Stromal cell of bone marrow (primary cell): ENCODE measurements around the gene UST.

Experiments used
- DNase-seq: peaks from one replicate; pipeline ENCODE4 v3.0.0-alpha.2; 2012; ENCODE audit warnings: low read depth

The UST gene

DNA sequence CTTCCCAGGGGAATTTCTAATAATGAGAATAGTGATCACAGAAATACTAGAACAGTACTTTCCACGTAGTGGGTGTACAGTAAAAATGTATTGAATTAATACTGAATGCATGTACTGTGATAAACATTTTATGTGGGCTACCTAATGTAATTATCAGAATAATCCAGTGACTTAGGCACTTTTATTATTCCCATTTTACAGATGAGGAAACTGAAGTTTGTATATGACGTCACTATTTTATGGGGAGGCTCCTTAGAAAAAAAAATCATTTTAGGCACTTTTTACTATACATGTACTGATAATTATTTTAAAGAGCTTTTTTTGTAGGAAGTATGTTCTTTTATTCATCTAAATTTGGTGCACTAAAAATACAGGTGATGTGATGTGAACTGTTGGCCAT, 295.1 kb downstream of the UST start:
- DNase-seq = no peak

- DNase-seq = no peak
These were observed 296.8 kb downstream of the UST start for GRCh38 chr6:149043476-149044130.

- no peak for DNase-seq
These were observed 297.7 kb downstream of the UST start for GRCh38 chr6:149044528-149044927.

DNA sequence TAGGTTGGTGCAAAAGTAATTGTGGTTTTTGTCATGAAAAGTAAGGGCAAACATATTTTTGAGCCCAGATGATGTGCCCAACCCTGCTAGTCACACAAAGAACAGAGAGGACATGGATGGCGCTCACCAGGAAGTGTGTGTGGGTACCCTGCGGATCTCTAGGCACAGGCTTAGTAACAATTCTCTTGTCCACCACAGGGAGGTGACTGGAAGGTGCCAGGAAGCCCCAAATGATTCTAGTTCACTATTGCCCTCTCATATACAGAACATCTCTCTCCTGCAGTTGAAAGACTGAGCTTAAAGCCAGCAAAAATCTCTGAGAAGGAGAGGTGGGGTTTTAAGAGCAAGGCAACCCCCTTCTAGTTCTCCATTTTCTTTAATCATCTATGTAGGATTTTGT, 298.6 kb downstream of the UST start:
- no peak for DNase-seq

- DNase-seq = no peak
These were observed 299.5 kb downstream of the UST start for GRCh38 chr6:149046164-149046821.

- no peak for DNase-seq
These were observed 300.0 kb downstream of the UST start for GRCh38 chr6:149046822-149047246.

- DNase-seq = no peak
These were observed 302.4 kb downstream of the UST start for GRCh38 chr6:149049230-149049629.

DNA sequence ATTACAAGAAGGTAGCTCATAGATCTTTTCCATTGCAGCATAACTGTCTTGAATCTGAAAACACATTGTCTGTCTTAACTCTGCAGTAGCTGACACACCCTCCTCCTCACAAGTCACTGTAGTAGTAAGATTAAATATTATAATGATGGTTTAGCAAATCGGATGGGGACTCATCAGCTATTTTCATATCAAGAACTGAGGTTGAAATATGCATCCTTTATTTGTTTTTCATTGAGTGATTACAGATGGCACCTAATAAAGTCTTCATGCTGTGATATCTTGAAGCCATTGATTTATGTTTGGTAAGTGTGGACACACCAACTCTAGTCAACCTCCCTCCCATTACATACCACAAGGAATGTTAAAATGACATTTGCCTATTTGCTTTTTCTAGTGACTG, 303.3 kb downstream of the UST start:
- DNase-seq = no peak

GRCh38 chr6:149052350-149053106, 305.7 kb downstream of the UST start:
- DNase-seq = no peak

GRCh38 chr6:149053848-149054558, 307.2 kb downstream of the UST start:
- no peak for DNase-seq

DNA sequence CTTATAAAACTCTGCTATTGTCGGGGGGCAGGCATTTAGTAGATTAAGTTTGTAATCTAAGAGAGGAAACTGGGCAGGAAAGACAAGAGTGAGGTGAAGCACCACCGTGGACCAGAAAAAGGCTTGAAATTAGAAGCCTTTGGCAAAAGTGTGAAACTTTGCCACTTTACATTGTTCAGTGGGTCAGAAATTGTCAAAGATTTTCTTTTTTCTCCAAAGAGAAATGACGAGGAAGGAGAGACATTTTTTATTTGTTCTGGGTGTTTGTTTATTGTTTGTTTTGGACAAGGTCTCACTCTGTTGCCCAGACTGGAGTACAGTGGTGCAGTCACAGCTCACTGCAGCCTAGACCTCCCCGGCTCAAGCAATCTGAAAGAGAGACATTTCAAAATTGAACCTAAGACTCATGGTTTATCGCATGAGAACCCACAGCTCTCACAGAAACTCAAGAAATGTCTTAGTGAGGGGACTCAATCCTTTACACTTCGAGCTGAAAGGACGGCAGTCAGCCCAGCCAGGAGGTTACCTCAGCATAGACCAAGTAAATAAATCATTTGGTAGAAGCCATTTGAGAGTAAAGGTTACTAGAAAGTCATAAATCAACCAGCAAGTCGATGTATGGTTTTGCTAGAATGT, 307.8 kb downstream of the UST start:
- no peak for DNase-seq

GRCh38 chr6:149055195-149055899, 308.5 kb downstream of the UST start:
- DNase-seq = no peak

- no peak for DNase-seq
These were observed 310.1 kb downstream of the UST start for GRCh38 chr6:149056777-149057463.

DNA sequence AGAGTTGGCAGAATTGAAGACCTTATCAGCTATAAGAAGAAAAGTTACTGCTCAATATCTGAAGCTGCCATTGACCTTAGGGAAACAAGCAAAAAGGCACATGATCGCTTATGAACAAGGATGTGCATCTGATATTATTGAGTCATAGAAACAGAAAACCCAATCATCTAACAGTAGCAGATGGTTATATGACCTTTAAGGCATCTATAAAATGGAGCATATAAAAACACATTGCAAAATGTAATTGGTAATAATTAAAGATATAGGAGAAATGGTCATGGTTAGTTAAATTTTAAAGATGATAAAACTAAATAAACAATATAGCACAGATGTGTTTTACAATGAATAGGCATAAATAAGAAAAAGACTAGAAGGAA, 310.6 kb downstream of the UST start:
- DNase-seq = no peak

DNA sequence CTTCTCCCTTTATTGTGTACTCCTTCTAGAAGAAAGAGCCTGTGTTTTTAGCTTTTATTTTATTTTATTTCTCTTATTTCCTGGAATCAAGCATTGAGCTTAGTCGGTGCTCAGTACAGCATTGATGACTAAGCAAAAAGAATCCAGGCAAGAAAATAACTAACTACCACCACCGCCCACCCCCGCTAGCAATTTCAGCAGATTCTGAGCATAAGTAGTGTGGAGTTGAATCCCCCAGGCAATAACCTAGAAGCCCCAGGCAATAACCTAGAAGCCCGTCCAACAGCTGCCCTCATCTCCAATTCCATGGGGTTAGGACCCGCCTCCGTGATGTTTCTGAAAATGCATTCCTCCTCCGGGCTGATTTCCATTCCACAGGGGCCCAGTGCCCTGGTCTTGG, 312.7 kb downstream of the UST start:
- DNase-seq = no peak

GRCh38 chr6:149060300-149060984, 313.6 kb downstream of the UST start:
- no peak for DNase-seq

GRCh38 chr6:149060985-149061760, 314.3 kb downstream of the UST start:
- DNase-seq = no peak

DNA sequence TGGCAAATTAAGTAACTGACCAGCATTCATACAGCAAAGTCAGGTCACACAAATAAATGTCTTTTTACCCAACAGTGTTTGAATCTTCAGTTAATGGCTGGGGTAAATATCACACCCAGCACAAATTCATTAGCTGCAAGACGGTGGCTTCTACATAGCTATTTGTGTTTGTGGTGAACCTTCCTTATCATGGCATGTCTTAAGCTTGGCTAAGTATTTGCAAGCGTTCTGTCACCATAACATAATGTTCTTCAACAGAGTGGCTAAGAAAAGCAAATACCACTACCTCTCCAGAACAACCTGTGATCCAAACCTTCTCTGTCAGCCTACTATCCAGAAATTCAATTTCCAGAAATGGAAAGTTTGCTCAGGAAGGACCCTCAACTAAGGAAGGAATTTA, 315.1 kb downstream of the UST start:
- DNase-seq = no peak

DNA sequence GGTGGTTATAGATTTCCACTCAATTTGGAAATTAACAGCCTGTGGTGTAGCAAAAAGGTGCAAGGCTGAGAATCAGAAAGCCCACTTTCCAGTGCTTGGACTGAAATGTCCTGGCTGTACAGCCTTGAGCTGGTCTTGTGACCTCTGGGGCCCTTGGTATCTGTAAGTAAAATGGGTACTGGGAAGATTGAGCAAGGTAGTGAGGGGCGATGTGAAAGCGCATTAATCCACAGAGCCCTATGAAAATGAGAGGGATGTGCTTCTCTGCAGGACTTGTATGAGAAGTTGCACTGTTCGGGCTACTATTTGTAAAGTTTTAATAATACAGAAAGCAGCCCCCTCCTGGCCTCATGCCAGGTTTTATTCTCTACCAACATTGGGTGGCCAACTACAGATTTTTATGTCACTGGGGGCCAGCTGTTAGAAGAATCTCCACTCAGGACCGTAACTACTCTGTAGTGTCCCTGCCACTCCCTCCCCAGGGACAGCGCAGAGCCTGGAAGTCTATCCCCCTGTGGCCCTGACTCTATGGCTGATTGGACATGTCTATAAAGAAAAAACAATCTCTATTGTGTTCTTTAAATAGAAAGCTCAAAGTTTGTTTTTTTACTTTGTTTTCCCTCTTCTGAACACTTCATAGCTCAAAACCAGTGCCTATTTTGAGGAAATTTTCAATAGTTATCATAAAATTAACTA, 316.0 kb downstream of the UST start:
- no peak for DNase-seq
